ENCODE measurements around the gene PLA2R1. TPM values are rescaled to one million over a fixed set of nuclear protein-coding genes. Genes with fewer than 3 reads are reported as not detected.

Gene PLA2R1
- polyA plus RNA-seq, 1 experiment: 2.0 TPM

- CTCF ChIA-PET: interaction anchor here (0.9 kb wide), 1 partner anchor 32 kb away, joined by 3 read pairs; no protein-coding TSS in a partner anchor
- H3K27ac ChIP-seq (ENCODE audit: low read depth, low read length): no peak overlapping the region
- POLR2A ChIA-PET: no interaction called here
- H3K9me3 ChIP-seq (ENCODE audit: control insufficient read depth, insufficient read depth, low read length): no peaks in the 10 kb centered on the region
- no peak for TF ChIP-seq CTCF (IDR thresholded peaks at IDR 0.05; ENCODE audit: low read depth, low read length)
- no peak overlapping the region for H3K4me3 ChIP-seq (ENCODE audit: low read depth, low read length)
- no peak for DNase-seq (ENCODE audit: low read depth, low spot score)
- H3K27me3 ChIP-seq (ENCODE audit: control insufficient read depth, insufficient read depth, low read length): no peaks in the 10 kb centered on the region
Measured at GRCh38 chr2:160077912-160078810, 15.7 kb upstream of the PLA2R1 start.

- DNase-seq (ENCODE audit: low read depth, low spot score): no peak
- CTCF ChIA-PET: interaction anchor here (0.9 to 1.5 kb wide), 2 partner anchors 10 to 33 kb away, joined by 3 to 4 read pairs; no protein-coding TSS in a partner anchor
- H3K4me3 ChIP-seq (ENCODE audit: low read depth, low read length): no peak overlapping the region
- H3K9me3 ChIP-seq (ENCODE audit: control insufficient read depth, insufficient read depth, low read length): no peaks in the 10 kb centered on the region
- POLR2A ChIA-PET: no interaction called here
- TF ChIP-seq CTCF (IDR thresholded peaks at IDR 0.05; ENCODE audit: low read depth, low read length): no peak
- no peak overlapping the region for H3K27ac ChIP-seq (ENCODE audit: low read depth, low read length)
- H3K27me3 ChIP-seq (ENCODE audit: control insufficient read depth, insufficient read depth, low read length): peaks cover 4% of the 10 kb centered on the region
Measured at GRCh38 chr2:160076914-160077313, 14.5 kb upstream of the PLA2R1 start.

GRCh38 chr2:160076241-160076640, 13.8 kb upstream of the PLA2R1 start:
- no peak for DNase-seq (ENCODE audit: low read depth, low spot score)
- no peak overlapping the region for H3K27ac ChIP-seq (ENCODE audit: low read depth, low read length)
- CTCF ChIA-PET: interaction anchor here (0.9 to 1.5 kb wide), 2 partner anchors 10 to 34 kb away, joined by 3 to 4 read pairs; no protein-coding TSS in a partner anchor
- TF ChIP-seq CTCF (IDR thresholded peaks at IDR 0.05; ENCODE audit: low read depth, low read length): no peak
- POLR2A ChIA-PET: no interaction called here
- H3K4me3 ChIP-seq (ENCODE audit: low read depth, low read length): no peak overlapping the region
- H3K27me3 ChIP-seq (ENCODE audit: control insufficient read depth, insufficient read depth, low read length): peaks cover 4% of the 10 kb centered on the region
- H3K9me3 ChIP-seq (ENCODE audit: control insufficient read depth, insufficient read depth, low read length): no peaks in the 10 kb centered on the region

- peaks cover 4% of the 10 kb centered on the region for H3K27me3 ChIP-seq (ENCODE audit: control insufficient read depth, insufficient read depth, low read length)
- TF ChIP-seq CTCF (IDR thresholded peaks at IDR 0.05; ENCODE audit: low read depth, low read length): no peak
- no peak overlapping the region for H3K4me3 ChIP-seq (ENCODE audit: low read depth, low read length)
- POLR2A ChIA-PET: no interaction called here
- H3K9me3 ChIP-seq (ENCODE audit: control insufficient read depth, insufficient read depth, low read length): no peaks in the 10 kb centered on the region
- H3K27ac ChIP-seq (ENCODE audit: low read depth, low read length): no peak overlapping the region
- no peak for DNase-seq (ENCODE audit: low read depth, low spot score)
- CTCF ChIA-PET: interaction anchor here (0.6 kb wide), 1 partner anchor 14 kb away, joined by 3 read pairs; no protein-coding TSS in a partner anchor
Measured at GRCh38 chr2:160075171-160075570, 12.8 kb upstream of the PLA2R1 start.

GRCh38 chr2:160073284-160073888, 11.0 kb upstream of the PLA2R1 start:
- Histone ChIP-seq H3K27ac (ENCODE audit: low read depth, low read length) (no peak overlapping the region), H3K9me3 (ENCODE audit: control insufficient read depth, insufficient read depth, low read length) (no peaks in the 10 kb centered on the region), H3K27me3 (ENCODE audit: control insufficient read depth, insufficient read depth, low read length) (peaks cover 4% of the 10 kb centered on the region), H3K4me3 (ENCODE audit: low read depth, low read length) (no peak overlapping the region)
- no peak for DNase-seq (ENCODE audit: low read depth, low spot score)
- POLR2A ChIA-PET: no interaction called here
- CTCF ChIA-PET: no interaction called here
- no peak for TF ChIP-seq CTCF (IDR thresholded peaks at IDR 0.05; ENCODE audit: low read depth, low read length)
